ENCODE results near the gene SLC25A45. TPM values are rescaled to one million over a fixed set of nuclear protein-coding genes. Genes with fewer than 3 reads are reported as not detected.

Gene SLC25A45
- total RNA-seq, 4 donors from 2014 or later, result 2.2 to 5.6 (median 5.2) TPM

GRCh38 chr11:65395961-65396530, 13.6 kb upstream of the SLC25A45 start:
- no peaks in the 10 kb centered on the region for H3K9me3 ChIP-seq
- in situ Hi-C loops (cut with MboI; ENCODE audit: low pct_ligation_motif_present in 1 of 4, low pct_unique_long_range_greater_than_20kb in 1 of 4, low sequenced_read_pairs in 3 of 4) (no loop called here), intact Hi-C loops (cut with DNase I; ENCODE audit: low total_unique reads) (no loop called here)
- H3K4me3 ChIP-seq, result no peak overlapping the region
- no peaks in the 10 kb centered on the region for H3K27me3 ChIP-seq
- 90% methylated on average over 15 of the region's 15 CpGs; no CpG with 5 or more reads in 1 of the 2 donors for whole genome bisulfite sequencing, 2 donors (ENCODE audit: low coverage in 1 of 2)
- TF ChIP-seq POLR2AphosphoS5 (IDR thresholded peaks at IDR 0.05), result no peak
- TF ChIP-seq POLR2A (IDR thresholded peaks at IDR 0.05), result no peak
- no peak for TF ChIP-seq EP300 (IDR thresholded peaks at IDR 0.05; ENCODE audit: low read depth)
- no peak for TF ChIP-seq CTCF (IDR thresholded peaks at IDR 0.05)
- peaks cover 0 to 20% (median 6%) of the 10 kb centered on the region in 4 donors for H3K36me3 ChIP-seq
- peaks cover 3 to 17% (median 4%) of the 10 kb centered on the region in 4 donors for H3K4me1 ChIP-seq
- no peak for DNase-seq
- H3K27ac ChIP-seq, result no peak overlapping the region

- intact Hi-C loops (cut with DNase I; ENCODE audit: low total_unique reads), result no loop called here
Observed at GRCh38 chr11:65394125-65394536, 11.7 kb upstream of the SLC25A45 start.

GRCh38 chr11:65393513-65394079, 11.2 kb upstream of the SLC25A45 start:
- no peak for DNase-seq
- Histone ChIP-seq H3K36me3 (peaks cover 0 to 20% (median 6%) of the 10 kb centered on the region in 4 donors), H3K4me1 (peaks cover under 1 to 32% (median 20%) of the 10 kb centered on the region in 4 donors), H3K9me3 (no peaks in the 10 kb centered on the region), H3K27me3 (no peaks in the 10 kb centered on the region), H3K4me3 (no peak overlapping the region), H3K27ac (no peak overlapping the region)
- TF ChIP-seq EP300 (IDR thresholded peaks at IDR 0.05; ENCODE audit: low read depth) (no peak), POLR2AphosphoS5 (IDR thresholded peaks at IDR 0.05) (no peak)
- WGBS, 2 donors (ENCODE audit: low coverage in 1 of 2), result 85 to 90% methylated on average over 2 to 11 of the region's 17 CpGs
- intact Hi-C loops (cut with DNase I; ENCODE audit: low total_unique reads) (no loop called here), in situ Hi-C loops (cut with MboI; ENCODE audit: low pct_ligation_motif_present in 1 of 4, low pct_unique_long_range_greater_than_20kb in 1 of 4, low sequenced_read_pairs in 3 of 4) (no loop called here)

More at GRCh38 chr11:65394125-65394536, 11.7 kb upstream of the SLC25A45 start:
- no peak for TF ChIP-seq POLR2A (IDR thresholded peaks at IDR 0.05)
- Histone ChIP-seq H3K4me1 (peaks cover 0 to 26% (median 15%) of the 10 kb centered on the region in 4 donors), H3K36me3 (peaks cover 0 to 20% (median 6%) of the 10 kb centered on the region in 4 donors), H3K9me3 (no peaks in the 10 kb centered on the region), H3K27me3 (no peaks in the 10 kb centered on the region), H3K4me3 (no peak overlapping the region), H3K27ac (no peak overlapping the region)
- no peak for DNase-seq
- in situ Hi-C loops (cut with MboI; ENCODE audit: low pct_ligation_motif_present in 1 of 4, low pct_unique_long_range_greater_than_20kb in 1 of 4, low sequenced_read_pairs in 3 of 4), result no loop called here
- 87 to 93% methylated on average over 3 to 7 of the region's 20 CpGs for WGBS, 2 donors (ENCODE audit: low coverage in 1 of 2)

- DNase-seq, result no peak
- no peak overlapping the region for H3K27ac ChIP-seq
- H3K4me3 ChIP-seq, result no peak overlapping the region
- H3K36me3 ChIP-seq, result peaks cover 0 to 15% (median 6%) of the 10 kb centered on the region in 4 donors
- intact Hi-C loops (cut with DNase I; ENCODE audit: low total_unique reads) (no loop called here), in situ Hi-C loops (cut with MboI; ENCODE audit: low pct_ligation_motif_present in 1 of 4, low pct_unique_long_range_greater_than_20kb in 1 of 4, low sequenced_read_pairs in 3 of 4) (no loop called here)
- 90% methylated on average over 5 of the region's 5 CpGs; no CpG with 5 or more reads in 1 of the 2 donors for WGBS, 2 donors (ENCODE audit: low coverage in 1 of 2)
- no peak for TF ChIP-seq EP300 (IDR thresholded peaks at IDR 0.05; ENCODE audit: low read depth)
- no peak for TF ChIP-seq POLR2A (IDR thresholded peaks at IDR 0.05)
- no peak for TF ChIP-seq CTCF (IDR thresholded peaks at IDR 0.05)
- TF ChIP-seq POLR2AphosphoS5 (IDR thresholded peaks at IDR 0.05), result no peak
- no peaks in the 10 kb centered on the region for H3K27me3 ChIP-seq
- no peaks in the 10 kb centered on the region for H3K9me3 ChIP-seq
- peaks cover 7 to 39% (median 26%) of the 10 kb centered on the region in 4 donors for H3K4me1 ChIP-seq
Observed at GRCh38 chr11:65392899-65393298, 10.5 kb upstream of the SLC25A45 start.

GRCh38 chr11:65392186-65392829, 9.9 kb upstream of the SLC25A45 start:
- Histone ChIP-seq H3K4me1 (peaks cover 13 to 45% (median 32%) of the 10 kb centered on the region in 4 donors), H3K9me3 (no peaks in the 10 kb centered on the region), H3K27ac (no peak overlapping the region), H3K4me3 (no peak overlapping the region), H3K36me3 (peaks cover 0 to 12% (median 5%) of the 10 kb centered on the region in 4 donors), H3K27me3 (no peaks in the 10 kb centered on the region)
- in situ Hi-C loops (cut with MboI; ENCODE audit: low pct_ligation_motif_present in 1 of 4, low pct_unique_long_range_greater_than_20kb in 1 of 4, low sequenced_read_pairs in 3 of 4), result no loop called here
- intact Hi-C loops (cut with DNase I; ENCODE audit: low total_unique reads), result no loop called here
- TF ChIP-seq EP300 (IDR thresholded peaks at IDR 0.05; ENCODE audit: low read depth) (no peak), POLR2AphosphoS5 (IDR thresholded peaks at IDR 0.05) (no peak), POLR2A (IDR thresholded peaks at IDR 0.05) (no peak), CTCF (IDR thresholded peaks at IDR 0.05) (no peak)
- DNase-seq, result no peak
- WGBS, 2 donors (ENCODE audit: low coverage in 1 of 2), result 80 to 100% methylated on average over 1 to 13 of the region's 13 CpGs

Measured in transverse colon (tissue), 4 donors.